A549 (cell line): Measurements from ENCODE around the gene LIPE. TPM values are rescaled to one million over a fixed set of nuclear protein-coding genes. Genes with fewer than 3 reads are reported as not detected.

Experiments used
- ATAC-seq, 2 experiments: fragments of 200-7000 bp in 1 of 2; fragments of >200 bp in 1 of 2; cut with Nextera tagmentation in 1 of 2; cut with Tn5 transposase in 1 of 2; 3 replicates each; pipeline versions ENCODE4 v1.8.0 to v1.9.1; 2018 to 2020; ENCODE audit warnings: mild to moderate bottlenecking in 1 of 2, moderate library complexity in 1 of 2
- CTCF ChIA-PET: fragments of 300-600 bp; sonication (Branson Sonifier 250); formaldehyde crosslinking; extraction: SDS; loops from one replicate; lab custom pipeline; 2021; ENCODE audit warnings: antibody characterized with exemption, inconsistent platforms; lab: Yijun Ruan, JAX
- POLR2A ChIA-PET: fragments of 350-600 bp; formaldehyde crosslinking; extraction: SDS; loops from one replicate; lab custom pipeline; 2021; ENCODE audit warnings: antibody characterized with exemption, inconsistent platforms; lab: Yijun Ruan, JAX
- DNase-seq, 2 experiments: peaks; one replicate each; pipeline versions ENCODE4 v3.0.0 to v3.0.0-alpha.2; 2011 to 2016; ENCODE audit warnings: low read depth in 1 of 2, low spot score in 1 of 2
- FAIRE-seq: peaks from 2 replicates; lab custom pipeline; 2011; peaks lifted over from hg19 to GRCh38; lab: Jason Lieb, UNC
- H3K27ac ChIP-seq, 2 experiments: fragments of >200 bp; sonication (Bioruptor Twin); formaldehyde crosslinking; 3 replicates each; pipeline ENCODE4 v1.5.1; 2016 to 2017
- H3K4me1 ChIP-seq: fragments of >200 bp; sonication (Bioruptor Twin); formaldehyde crosslinking; 3 replicates; pipeline ENCODE4 v1.6.1; 2016
- H3K4me2 ChIP-seq: fragments of >200 bp; sonication (Bioruptor Twin); formaldehyde crosslinking; 3 replicates; pipeline ENCODE4 v1.6.1; 2016
- H3K4me3 ChIP-seq: fragments of >200 bp; sonication (Bioruptor Twin); formaldehyde crosslinking; 3 replicates; pipeline ENCODE4 v1.5.1; 2016
- H3K9me3 ChIP-seq: fragments of >200 bp; sonication (Bioruptor Twin); formaldehyde crosslinking; 3 replicates; pipeline ENCODE4 v1.6.1; 2016
- CBX8 ChIP-seq: fragments of 200-600 bp; sonication (generic); IDR thresholded peaks from 2 replicates; pipeline ENCODE4 v1.6.1; 2016
- CHD4 ChIP-seq: fragments of 200-600 bp; sonication (generic); IDR thresholded peaks from 2 replicates; pipeline ENCODE4 v1.6.1; 2016; ENCODE audit warnings: antibody characterized with exemption, mild to moderate bottlenecking, borderline replicate concordance
- EHMT2 ChIP-seq: fragments of 200-600 bp; sonication (generic); IDR thresholded peaks from 2 replicates; pipeline ENCODE4 v1.6.1; 2016; ENCODE audit warnings: antibody characterized with exemption, low read depth, mild to moderate bottlenecking, moderate library complexity
- FOSB ChIP-seq: fragments of 250-450 bp; sonication (Bioruptor Pico); IDR thresholded peaks from 2 replicates; pipeline ENCODE4 v1.5.0; 2020; ENCODE audit warnings: mild to moderate bottlenecking, moderate library complexity
- FOSL2 ChIP-seq, 2 experiments: fragments of 450-650 bp in 1 of 2; fragments of >200 bp in 1 of 2; sonication (Bioruptor Twin) in 1 of 2; formaldehyde crosslinking; IDR thresholded peaks; 2 replicates each; pipeline versions ENCODE4 v1.5.0 to v1.6.1; 2016 to 2020; ENCODE audit warnings: mild to moderate bottlenecking in 1 of 2, moderate library complexity in 1 of 2
- FOXS1 ChIP-seq: fragments of 250-450 bp; sonication (Bioruptor Pico); IDR thresholded peaks from 2 replicates; pipeline ENCODE4 v1.5.0; 2020; ENCODE audit warnings: mild to moderate bottlenecking, moderate library complexity
- HDAC2 ChIP-seq: fragments of 200-600 bp; sonication (generic); IDR thresholded peaks from 2 replicates; pipeline ENCODE4 v1.6.1; 2016
- JUN ChIP-seq, 2 experiments: fragments of >200 bp; sonication (Bioruptor Twin); formaldehyde crosslinking; IDR thresholded peaks; 2 replicates in 1 of 2; 3 replicates in 1 of 2; pipeline ENCODE4 v1.6.1; 2016 to 2017
- JUNB ChIP-seq: fragments of >200 bp; sonication (Bioruptor Twin); formaldehyde crosslinking; IDR thresholded peaks from 2 replicates; pipeline ENCODE4 v1.6.1; 2016
- KDM1A ChIP-seq: fragments of 200-600 bp; sonication (generic); IDR thresholded peaks from 2 replicates; pipeline ENCODE4 v1.6.1; 2016; ENCODE audit warnings: low read depth, mild to moderate bottlenecking
- NR3C1 ChIP-seq: fragments of >200 bp; sonication (Bioruptor Twin); formaldehyde crosslinking; IDR thresholded peaks from 3 replicates; pipeline ENCODE4 v1.6.1; 2017
- PHF8 ChIP-seq: fragments of 200-600 bp; sonication (generic); IDR thresholded peaks from 2 replicates; pipeline ENCODE4 v1.6.1; 2016; ENCODE audit warnings: low read depth, mild to moderate bottlenecking, antibody characterized with exemption, moderate library complexity, borderline replicate concordance
- POLR2A ChIP-seq: IDR thresholded peaks from 2 replicates; pipeline ENCODE4 v1.6.1; 2012; ENCODE audit warnings: mild to moderate bottlenecking, low read length
- RAD21 ChIP-seq, 2 experiments: fragments of >200 bp in 1 of 2; sonication (Bioruptor Twin) in 1 of 2; formaldehyde crosslinking in 1 of 2; IDR thresholded peaks in 1 of 2; conservative IDR thresholded peaks in 1 of 2; 2 replicates in 1 of 2; 3 replicates in 1 of 2; pipeline ENCODE4 v1.6.1; 2012 to 2018; ENCODE audit warnings: inconsistent platforms in 1 of 2
- RCOR1 ChIP-seq: fragments of 150-350 bp; IDR thresholded peaks from 2 replicates; pipeline ENCODE4 v1.6.1; 2014; ENCODE audit warnings: antibody characterized with exemption, low read length, low read depth
- RNF2 ChIP-seq: fragments of 200-600 bp; sonication (generic); IDR thresholded peaks from 2 replicates; pipeline ENCODE4 v1.6.1; 2016; ENCODE audit warnings: low read depth, mild to moderate bottlenecking, antibody characterized with exemption, moderate library complexity, borderline replicate concordance
- SREBF2 ChIP-seq: fragments of 450-650 bp; IDR thresholded peaks from 2 replicates; pipeline ENCODE4 v1.6.1; 2014; ENCODE audit warnings: mild to moderate bottlenecking, moderate library complexity
- ZC3H11A ChIP-seq: fragments of 450-650 bp; IDR thresholded peaks from 2 replicates; pipeline ENCODE4 v1.6.1; 2014; ENCODE audit warnings: antibody characterized with exemption, mild to moderate bottlenecking
- ZSCAN20 ChIP-seq: fragments of 250-450 bp; sonication (Bioruptor Pico); IDR thresholded peaks from 2 replicates; pipeline ENCODE4 v1.8.0; 2022; ENCODE audit warnings: mild to moderate bottlenecking, moderate library complexity
- WGBS: methylation state at CpG from one replicate; pipeline ENCODE4 v1.1.6; 2017; ENCODE audit errors: missing lambda C conversion rate; 5-methylcytosine and 5-hydroxymethylcytosine counted together
- polyA plus RNA-seq, 4 experiments: library from polyadenylated mRNA; depleted of rRNA in 3 of 4; stranded (reverse); fragments of >200 nt; fragmentation: RNase III in 1 of 4; extraction: RNeasy Plus Mini Kit Qiagen cat#74134 plus additional on column Dnase treatment in 1 of 4; gene quantifications; 2 replicates in 3 of 4; 3 replicates in 1 of 4; pipeline ENCODE4 v1.2.3, GENCODE V29; 2011 to 2017
- TF ChIP-seq, protein P1 (sequence below): fragments of >200 bp; sonication (Bioruptor Twin); formaldehyde crosslinking; IDR thresholded peaks from 3 replicates; pipeline ENCODE4 v1.5.1; 2016
- TF ChIP-seq, protein P2 (sequence below): fragments of 250-450 bp; sonication (Bioruptor Pico); IDR thresholded peaks from 2 replicates; pipeline ENCODE4 v1.5.0; 2020; ENCODE audit warnings: low read depth, mild to moderate bottlenecking, moderate library complexity
- TF ChIP-seq, protein P3 (sequence below): fragments of >200 bp; sonication (Bioruptor Twin); formaldehyde crosslinking; IDR thresholded peaks from 3 replicates; pipeline ENCODE4 v1.6.1; 2016
- TF ChIP-seq, protein P4 (sequence below): IDR thresholded peaks from 2 replicates; pipeline ENCODE4 v1.6.1; 2012
- TF ChIP-seq, protein P5 (sequence below): IDR thresholded peaks from 2 replicates; pipeline ENCODE4 v1.6.1; 2012

The LIPE gene
- polyA plus RNA-seq, 2 of the 4 experiments (the other 2 are of a cell fraction), result 1.6 to 3.2 TPM

DNA sequence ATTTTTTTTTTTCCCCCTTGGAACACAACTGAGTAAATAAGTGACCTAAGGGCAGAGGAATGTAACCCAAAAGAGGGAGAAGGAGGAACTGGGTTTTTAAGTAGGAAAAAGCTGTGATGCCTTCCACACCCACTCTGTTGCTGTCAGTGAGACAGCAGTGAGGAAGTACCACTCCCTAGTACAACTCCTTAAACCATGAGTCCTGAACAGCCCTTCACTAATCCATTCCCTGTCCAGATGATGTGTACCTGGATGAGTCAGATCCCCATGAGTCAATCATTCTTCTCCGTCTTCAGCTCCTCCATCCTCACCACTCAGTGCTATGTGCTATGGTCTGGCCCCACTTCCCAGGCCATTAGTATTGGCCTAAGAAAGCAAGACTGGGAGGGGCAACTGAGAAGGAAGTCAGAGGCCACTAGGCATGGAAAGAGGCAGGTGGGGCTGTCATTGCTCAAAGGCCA is 28.5 kb upstream of the LIPE start:
- peak; percentile 70 to 83 for DNase-seq
- peak overlapping the region; percentile 40; the same call in 2 of the 3 replicates for H3K4me2 ChIP-seq
- TF ChIP-seq CBX8 (no peak), FOSL2 (IDR thresholded peaks at IDR 0.05) (peak; percentile 65), FOSL2 (CRISPR knock-in tag; IDR thresholded peaks at IDR 0.05) (peak; percentile 61), ZSCAN20 (CRISPR knock-in tag) (no peak), JUNB (peak; percentile 48), JUN (IDR thresholded peaks at IDR 0.05) (0 out of 5 replicates have a peak, but pooled peaks of 1 of the 2 experiments have one; percentile 23), EHMT2 (0 out of 2 replicates have a peak, but pooled peaks have one; percentile 32), FOXS1 (CRISPR knock-in tag) (no peak), NR3C1 (no peak), SREBF2 (no peak), RAD21 (conservative IDR thresholded peaks at IDR 0.05 in 1 of 2, IDR thresholded peaks at IDR 0.05 in 1 of 2) (no peak; a peak in 1 of 5 replicates)
- TF ChIP-seq, protein P1, sequence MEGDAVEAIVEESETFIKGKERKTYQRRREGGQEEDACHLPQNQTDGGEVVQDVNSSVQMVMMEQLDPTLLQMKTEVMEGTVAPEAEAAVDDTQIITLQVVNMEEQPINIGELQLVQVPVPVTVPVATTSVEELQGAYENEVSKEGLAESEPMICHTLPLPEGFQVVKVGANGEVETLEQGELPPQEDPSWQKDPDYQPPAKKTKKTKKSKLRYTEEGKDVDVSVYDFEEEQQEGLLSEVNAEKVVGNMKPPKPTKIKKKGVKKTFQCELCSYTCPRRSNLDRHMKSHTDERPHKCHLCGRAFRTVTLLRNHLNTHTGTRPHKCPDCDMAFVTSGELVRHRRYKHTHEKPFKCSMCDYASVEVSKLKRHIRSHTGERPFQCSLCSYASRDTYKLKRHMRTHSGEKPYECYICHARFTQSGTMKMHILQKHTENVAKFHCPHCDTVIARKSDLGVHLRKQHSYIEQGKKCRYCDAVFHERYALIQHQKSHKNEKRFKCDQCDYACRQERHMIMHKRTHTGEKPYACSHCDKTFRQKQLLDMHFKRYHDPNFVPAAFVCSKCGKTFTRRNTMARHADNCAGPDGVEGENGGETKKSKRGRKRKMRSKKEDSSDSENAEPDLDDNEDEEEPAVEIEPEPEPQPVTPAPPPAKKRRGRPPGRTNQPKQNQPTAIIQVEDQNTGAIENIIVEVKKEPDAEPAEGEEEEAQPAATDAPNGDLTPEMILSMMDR, result no peak
- TF ChIP-seq, protein P2, sequence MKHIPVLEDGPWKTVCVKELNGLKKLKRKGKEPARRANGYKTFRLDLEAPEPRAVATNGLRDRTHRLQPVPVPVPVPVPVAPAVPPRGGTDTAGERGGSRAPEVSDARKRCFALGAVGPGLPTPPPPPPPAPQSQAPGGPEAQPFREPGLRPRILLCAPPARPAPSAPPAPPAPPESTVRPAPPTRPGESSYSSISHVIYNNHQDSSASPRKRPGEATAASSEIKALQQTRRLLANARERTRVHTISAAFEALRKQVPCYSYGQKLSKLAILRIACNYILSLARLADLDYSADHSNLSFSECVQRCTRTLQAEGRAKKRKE (CRISPR knock-in tag), result no peak
- TF ChIP-seq, protein P3, sequence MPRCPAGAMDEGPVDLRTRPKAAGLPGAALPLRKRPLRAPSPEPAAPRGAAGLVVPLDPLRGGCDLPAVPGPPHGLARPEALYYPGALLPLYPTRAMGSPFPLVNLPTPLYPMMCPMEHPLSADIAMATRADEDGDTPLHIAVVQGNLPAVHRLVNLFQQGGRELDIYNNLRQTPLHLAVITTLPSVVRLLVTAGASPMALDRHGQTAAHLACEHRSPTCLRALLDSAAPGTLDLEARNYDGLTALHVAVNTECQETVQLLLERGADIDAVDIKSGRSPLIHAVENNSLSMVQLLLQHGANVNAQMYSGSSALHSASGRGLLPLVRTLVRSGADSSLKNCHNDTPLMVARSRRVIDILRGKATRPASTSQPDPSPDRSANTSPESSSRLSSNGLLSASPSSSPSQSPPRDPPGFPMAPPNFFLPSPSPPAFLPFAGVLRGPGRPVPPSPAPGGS, result no peak
- TF ChIP-seq, all 56 proteins: peak for 4
- Histone ChIP-seq H3K4me3 (no peak overlapping the region), H3K4me1 (peaks cover 12% of the 10 kb centered on the region), H3K9me3 (no peaks in the 10 kb centered on the region), H3K27ac (no peak overlapping the region; a peak in 1 of 6 replicates)
- FAIRE-seq, result peak; percentile 94
- POLR2A ChIA-PET, result interaction anchor here (1.2 kb wide), 1 partner anchor 11 kb away, joined by 4 read pairs; no protein-coding TSS in a partner anchor
- CTCF ChIA-PET, result interaction anchor here (0.7 to 9.7 kb wide), 15 partner anchors 10 to 141 kb away, joined by 3 to 153 read pairs (median 9); partner anchors contain the start of genes CEACAM1 and CXCL17
- 0% methylated on average over 1 of the region's 1 CpG for WGBS
- ATAC-seq, result peak; percentile 83 to 87

DNA sequence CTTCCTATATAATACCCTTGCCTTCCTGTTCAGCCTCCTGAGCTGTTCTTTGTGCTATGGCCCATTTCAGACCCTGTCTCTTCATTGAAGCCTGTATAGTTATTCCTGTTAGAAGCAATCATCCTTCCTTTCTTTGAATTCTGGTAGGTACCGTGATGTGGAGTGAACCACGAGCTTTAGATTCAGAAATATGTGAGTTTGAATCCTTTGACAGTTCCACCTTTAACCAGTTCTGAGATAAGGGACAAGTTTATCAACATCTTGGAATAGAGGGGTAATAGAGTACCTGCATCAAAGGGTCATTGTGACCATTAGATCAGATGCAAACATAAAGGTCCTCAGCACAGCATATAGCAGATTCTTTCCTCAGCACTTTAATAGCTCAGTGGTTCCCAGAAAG is 27.9 kb upstream of the LIPE start:
- DNase-seq, result no peak
- CTCF ChIA-PET, result interaction anchor here (0.7 to 9.7 kb wide), 18 partner anchors 9 to 141 kb away, joined by 3 to 153 read pairs (median 6); partner anchors contain the start of genes CEACAM1 and CXCL17
- Histone ChIP-seq H3K9me3 (no peaks in the 10 kb centered on the region), H3K4me2 (peak overlapping the region; percentile 40; the same call in 1 of the 3 replicates), H3K4me3 (no peak overlapping the region), H3K4me1 (peaks cover 15% of the 10 kb centered on the region), H3K27ac (no peak overlapping the region; a peak in 1 of 6 replicates)
- ATAC-seq, result no peak
- POLR2A ChIA-PET, result interaction anchor here (1.2 kb wide), 1 partner anchor 11 kb away, joined by 4 read pairs; no protein-coding TSS in a partner anchor
- TF ChIP-seq POLR2A, result no peak
- TF ChIP-seq, protein P4, sequence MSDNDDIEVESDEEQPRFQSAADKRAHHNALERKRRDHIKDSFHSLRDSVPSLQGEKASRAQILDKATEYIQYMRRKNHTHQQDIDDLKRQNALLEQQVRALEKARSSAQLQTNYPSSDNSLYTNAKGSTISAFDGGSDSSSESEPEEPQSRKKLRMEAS, result no peak
- no peak for TF ChIP-seq HDAC2
- TF ChIP-seq JUN (IDR thresholded peaks at IDR 0.05), result no peak
- no peak for TF ChIP-seq ZC3H11A
- TF ChIP-seq RAD21 (conservative IDR thresholded peaks at IDR 0.05 in 1 of 2, IDR thresholded peaks at IDR 0.05 in 1 of 2), result no peak
- no peak for TF ChIP-seq KDM1A
- TF ChIP-seq PHF8, result no peak
- TF ChIP-seq, protein P5, sequence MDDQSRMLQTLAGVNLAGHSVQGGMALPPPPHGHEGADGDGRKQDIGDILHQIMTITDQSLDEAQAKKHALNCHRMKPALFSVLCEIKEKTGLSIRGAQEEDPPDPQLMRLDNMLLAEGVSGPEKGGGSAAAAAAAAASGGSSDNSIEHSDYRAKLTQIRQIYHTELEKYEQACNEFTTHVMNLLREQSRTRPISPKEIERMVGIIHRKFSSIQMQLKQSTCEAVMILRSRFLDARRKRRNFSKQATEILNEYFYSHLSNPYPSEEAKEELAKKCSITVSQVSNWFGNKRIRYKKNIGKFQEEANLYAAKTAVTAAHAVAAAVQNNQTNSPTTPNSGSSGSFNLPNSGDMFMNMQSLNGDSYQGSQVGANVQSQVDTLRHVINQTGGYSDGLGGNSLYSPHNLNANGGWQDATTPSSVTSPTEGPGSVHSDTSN, result no peak
- TF ChIP-seq RNF2, result no peak
- TF ChIP-seq RCOR1, result no peak
- no peak for TF ChIP-seq FOSB
- TF ChIP-seq, protein P3, result no peak
- no peak for TF ChIP-seq CHD4
- WGBS, result 83% methylated on average over 2 of the region's 2 CpGs
- FAIRE-seq, result peak; percentile 83
